HG02885 (cell line): Measurements from ENCODE around the gene SLC25A13.

Experiments
- ATAC-seq: cut with Tn5 transposase; IDR thresholded peaks from one replicate; pipeline ENCODE4 v1.9.1; 2021; ENCODE audit warnings: mild to moderate bottlenecking; ENCODE audit not compliant: unreplicated experiment, poor library complexity

Gene SLC25A13

DNA sequence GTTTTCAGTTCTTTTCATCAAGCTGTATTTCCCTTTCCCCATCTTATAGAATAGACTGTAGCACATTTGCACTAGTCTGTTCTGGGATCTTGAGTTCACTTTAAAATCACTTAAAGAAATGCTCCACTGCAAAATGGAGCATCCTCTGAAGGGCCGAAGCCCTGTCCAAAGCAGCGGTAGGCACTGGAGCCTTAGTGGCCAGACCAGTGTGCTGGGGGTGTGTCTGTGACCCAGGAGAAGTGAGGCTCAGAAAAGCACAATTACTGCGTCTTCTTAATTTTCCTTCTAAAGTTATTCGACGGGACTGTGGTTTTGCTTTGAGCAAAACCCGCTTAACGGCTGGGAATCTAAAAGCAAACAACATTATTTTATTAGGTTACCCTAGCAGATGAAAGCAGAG, 205.7 kb downstream of the SLC25A13 start:
- ATAC-seq = no peak

DNA sequence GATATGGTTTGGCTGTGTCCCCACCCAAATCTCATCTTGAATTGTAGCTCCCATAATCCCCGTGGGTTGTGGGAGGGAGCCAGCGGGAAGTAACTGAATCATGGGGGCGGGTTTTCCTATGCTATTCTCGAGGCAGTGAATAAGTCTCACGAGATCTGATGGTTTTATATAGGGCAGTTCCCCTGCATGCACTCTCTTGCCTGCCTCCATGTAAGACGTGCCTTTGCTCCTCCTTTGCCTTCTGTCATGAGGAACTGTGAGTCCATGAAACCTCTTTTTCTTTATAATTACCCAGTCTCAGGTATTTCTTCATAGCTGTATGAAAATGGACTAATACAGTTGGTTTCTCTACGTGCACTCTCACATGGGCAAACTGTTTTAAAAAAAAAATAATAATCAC, 207.7 kb downstream of the SLC25A13 start:
- ATAC-seq = no peak

DNA sequence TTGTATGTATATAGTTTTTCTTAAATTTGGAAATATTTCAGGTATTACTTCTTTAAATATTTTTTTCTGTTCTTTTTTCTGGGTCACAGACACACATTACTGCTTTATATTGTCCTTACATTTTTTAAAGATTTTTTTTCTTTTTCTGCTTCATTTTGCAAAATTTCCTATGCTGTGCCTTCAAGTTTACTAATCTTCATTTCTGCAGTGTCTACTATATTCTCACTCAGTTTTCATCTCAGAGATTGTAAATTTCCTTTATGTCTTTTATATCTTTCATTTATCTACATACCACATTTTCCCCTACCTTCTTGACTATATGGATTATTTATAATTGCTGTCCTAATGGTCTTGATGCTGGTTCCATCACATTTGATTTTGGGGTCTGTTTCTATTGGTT, 210.5 kb downstream of the SLC25A13 start:
- no peak for ATAC-seq

DNA sequence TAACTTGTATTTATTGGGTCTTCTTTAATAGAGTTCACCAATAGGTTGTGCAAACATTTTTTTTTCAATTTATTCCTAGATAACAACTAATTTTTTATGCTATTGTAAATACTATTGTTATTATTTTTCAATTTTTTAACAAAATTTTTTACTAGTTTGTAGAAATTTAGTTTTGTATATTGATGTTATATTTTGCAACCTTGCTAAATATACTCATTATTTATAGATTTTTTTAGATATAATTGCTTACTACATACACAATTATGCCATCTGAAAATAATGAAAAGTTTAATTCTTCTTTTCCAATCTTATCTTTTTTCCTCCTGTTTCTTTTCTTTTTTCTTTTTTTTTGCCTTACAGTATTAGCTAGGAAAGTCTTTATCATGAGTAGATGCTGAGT, 216.9 kb downstream of the SLC25A13 start:
- no peak for ATAC-seq

DNA sequence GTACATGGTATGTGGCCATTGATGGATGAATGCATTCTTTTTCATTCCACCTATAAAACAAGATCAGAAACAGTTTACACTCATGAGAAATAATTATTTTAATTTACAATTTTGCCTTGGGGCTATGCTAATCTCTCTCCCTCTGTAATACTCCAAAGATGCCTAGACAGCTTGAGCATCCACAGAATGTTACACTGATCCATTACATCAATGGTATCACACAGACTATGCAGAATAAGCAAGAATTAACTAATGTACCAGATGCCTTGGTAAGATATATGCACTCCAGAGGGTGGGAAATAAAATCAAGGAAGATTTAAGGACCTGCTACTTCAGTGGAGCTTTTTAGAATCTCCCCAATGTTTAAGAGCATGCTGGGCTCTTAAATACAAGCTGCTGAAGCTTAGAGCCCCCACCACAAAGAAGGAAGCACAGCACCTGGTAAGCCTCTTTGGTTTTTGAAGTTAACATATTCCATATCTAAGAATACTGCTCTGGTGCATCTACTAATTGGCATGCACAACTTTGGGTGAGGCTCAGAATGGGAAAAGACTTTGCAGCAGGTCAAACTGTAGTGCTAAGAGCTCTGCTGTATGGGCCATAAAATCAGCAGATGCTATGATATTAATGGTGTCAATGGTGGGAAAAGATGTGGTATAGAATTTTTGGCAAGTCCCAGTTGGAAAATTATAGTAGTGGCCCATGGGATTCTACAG, 219.6 kb downstream of the SLC25A13 start:
- ATAC-seq = no peak

DNA sequence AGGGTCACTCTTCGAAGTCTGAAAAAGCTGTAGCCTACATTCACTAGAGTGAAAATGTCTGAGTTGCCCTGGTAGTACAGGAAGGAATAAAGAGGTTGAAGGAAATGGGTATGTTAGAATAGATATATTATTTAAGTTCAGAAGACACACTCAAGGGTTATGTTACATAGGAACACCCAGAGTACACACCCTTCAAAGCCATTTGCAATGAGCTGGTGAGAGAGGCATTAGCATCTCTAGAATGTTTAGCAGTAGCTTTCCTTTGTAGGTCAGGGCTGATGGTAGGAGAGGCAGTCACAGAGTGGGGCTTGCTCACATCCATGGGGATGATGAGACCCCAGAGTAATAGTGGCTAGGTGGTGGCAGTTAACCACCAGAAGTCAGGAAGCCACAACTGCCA, 221.2 kb downstream of the SLC25A13 start:
- ATAC-seq = no peak

DNA sequence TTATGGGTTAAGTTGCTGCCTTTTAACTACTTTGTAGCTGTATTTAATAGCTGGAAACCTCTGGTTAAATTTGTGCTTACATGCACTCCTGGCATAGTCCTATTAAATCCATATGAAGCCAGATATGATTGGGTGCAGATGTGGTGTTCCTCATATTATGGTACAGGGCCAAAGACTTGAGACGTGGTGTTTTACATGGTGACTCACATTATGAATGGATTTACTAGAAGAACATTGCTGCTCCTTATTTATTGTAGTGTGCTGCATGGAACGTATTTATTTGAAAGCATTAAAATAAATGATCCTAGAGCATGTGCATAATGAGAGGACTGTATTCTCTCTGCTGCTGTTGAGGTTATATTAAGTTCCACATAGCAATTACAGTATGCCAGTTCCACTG, 224.1 kb downstream of the SLC25A13 start:
- no peak for ATAC-seq

DNA sequence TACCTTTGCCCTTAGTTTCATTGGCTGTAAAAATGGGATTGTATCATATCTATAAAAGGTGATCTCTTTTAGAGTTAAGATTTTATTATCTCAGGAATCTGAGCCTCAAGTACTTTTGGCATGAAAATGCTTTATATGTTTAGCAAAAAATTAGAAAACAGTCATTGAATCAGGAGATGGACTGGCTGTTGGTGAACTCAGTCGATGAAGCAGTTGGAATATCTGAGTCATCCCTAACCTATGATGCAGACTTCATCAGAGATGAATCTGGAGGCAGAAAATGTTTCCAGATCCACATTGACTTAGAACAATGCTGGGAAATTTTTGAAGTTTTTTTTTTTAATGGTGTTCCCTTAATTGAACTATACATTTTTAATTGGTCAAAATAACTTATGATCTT, 228.5 kb downstream of the SLC25A13 start:
- ATAC-seq = no peak

DNA sequence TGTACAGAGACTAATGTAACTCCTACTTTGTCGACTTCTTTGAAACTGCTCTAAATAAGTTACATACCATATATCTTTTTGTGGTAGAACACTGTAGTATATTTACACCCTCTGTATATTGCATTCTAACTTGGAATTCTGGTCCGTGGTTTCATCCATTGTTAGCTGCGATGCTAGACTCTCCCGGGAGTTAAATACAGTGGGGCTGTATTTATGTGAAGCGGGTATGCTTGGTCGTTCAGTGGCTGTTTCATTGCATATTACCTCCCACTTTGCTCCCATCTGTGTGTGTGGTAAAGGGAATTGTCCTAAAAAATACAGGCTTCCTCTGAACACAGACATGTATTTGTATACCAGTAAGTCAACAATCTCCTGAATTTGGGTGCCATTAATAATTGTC, 231.1 kb downstream of the SLC25A13 start:
- no peak for ATAC-seq

DNA sequence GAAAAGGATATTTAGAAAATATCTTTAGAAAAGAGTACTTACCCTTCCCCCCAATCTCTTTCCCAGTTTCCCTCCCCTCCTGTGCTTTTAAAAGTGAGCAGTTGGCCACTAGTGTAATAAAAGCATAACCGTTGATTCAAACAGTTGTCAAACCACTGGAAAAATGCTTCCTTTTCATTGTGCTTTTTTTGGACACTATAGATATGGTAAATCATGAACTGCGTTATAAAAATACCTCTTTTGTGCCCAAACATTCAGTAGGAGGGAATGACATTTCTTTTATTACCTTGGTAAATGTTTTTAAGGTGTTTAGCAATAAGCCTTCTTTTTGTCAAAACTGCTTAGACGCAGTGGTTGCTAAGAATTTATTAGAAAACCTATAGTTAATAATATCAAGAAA, 232.4 kb downstream of the SLC25A13 start:
- no peak for ATAC-seq

DNA sequence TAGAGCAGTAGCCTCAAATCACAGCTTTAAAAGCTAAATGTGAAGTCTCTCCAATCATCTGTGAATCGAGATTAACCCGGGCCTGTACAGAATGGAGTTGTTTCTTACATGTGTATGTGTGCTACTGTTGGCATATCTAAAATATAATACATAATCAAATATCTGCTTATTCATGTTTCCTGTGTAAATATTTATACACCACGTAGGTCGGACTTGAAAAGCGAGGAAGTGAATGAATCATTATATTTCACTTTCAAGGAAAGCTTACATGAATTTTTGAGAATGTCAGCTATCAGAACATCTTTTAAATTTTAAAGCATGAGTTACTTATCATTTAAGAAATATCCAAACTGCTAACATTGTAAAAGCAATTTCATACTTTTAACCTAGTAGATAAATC, 233.3 kb downstream of the SLC25A13 start:
- no peak for ATAC-seq

DNA sequence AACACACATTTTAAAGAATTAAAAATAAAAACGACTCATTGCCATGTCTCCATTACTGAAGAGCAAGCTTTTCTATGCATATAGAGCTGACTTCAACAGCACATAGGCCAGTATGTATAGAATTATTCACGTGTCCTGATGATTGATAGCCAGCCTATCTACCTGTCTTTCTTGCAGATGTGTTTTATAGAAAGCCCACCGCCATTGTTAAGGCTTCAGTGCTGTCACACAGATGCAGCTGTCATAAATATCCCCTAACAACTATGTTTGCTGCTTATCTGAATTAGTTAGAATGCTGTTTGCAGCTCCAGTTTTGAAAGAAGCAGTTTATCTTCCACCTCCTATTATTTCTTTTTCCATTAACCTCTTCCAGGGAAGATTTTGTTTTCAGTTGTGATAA, 235.9 kb downstream of the SLC25A13 start:
- ATAC-seq = no peak

DNA sequence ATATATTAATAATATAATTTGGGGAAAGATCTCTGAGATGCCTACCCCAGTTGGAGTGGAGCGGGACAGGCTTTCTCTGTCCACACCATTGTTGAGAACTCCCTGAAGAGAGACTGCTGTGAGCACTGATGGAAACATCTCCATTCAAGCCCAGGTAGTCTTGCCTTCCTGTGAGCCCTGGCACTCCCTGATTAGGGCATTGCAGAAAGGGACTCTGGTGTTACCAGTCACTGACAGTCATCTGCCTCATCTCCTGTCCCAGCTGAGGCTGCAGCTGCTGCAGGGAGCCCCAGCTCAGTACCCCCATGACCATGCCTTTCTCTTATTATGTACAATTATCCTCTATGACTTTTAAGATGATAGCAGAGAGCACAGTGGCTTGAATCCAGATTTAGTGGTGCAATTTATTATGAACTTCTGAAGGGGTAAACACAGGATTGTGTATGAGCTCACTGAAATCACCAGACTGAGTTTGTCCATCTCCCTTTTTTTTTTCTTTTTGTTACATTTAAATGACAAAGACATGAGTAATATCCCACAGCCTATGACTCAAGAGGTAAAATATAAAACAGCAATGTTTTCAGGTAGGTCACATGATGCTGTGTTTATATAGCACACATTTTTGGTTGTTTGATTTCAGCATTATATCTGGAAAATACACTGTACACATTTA, 236.9 kb downstream of the SLC25A13 start:
- no peak for ATAC-seq

DNA sequence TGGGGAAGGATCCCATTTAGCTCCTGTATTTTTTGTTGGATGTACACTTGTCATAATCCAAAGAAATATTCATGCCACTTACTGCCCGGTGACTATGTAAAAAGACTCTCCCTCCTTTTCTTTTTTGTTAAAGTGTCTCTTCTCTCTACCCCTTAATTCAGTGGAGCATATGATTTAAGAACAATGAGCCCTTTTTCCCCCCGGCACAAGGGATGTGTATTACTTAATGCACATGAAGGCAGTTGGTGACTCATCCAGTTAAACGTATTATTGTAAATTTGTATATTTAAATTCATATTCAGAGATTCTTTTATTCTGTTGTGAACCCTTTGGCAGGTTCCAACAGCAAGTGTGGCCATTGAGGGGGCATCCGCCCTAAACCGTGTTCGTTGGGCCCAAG, 241.9 kb downstream of the SLC25A13 start:
- no peak for ATAC-seq

DNA sequence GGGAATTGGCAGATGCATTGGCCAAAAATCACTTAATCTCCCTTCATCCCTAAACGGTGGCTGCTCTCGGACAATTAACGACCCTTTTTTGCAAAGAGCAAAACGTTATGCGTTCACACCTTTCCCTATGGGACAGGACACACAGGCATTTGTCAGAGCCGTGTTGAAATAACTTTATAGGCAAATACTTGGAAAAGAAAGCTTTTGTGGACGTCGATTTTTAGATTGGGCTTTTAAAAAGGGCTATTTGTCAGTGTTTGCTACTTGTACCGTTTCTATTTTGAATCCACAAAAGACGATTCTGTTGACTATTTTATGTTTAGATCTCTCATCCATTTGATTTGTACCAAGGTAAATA, 245.6 kb downstream of the SLC25A13 start:
- no peak for ATAC-seq

DNA sequence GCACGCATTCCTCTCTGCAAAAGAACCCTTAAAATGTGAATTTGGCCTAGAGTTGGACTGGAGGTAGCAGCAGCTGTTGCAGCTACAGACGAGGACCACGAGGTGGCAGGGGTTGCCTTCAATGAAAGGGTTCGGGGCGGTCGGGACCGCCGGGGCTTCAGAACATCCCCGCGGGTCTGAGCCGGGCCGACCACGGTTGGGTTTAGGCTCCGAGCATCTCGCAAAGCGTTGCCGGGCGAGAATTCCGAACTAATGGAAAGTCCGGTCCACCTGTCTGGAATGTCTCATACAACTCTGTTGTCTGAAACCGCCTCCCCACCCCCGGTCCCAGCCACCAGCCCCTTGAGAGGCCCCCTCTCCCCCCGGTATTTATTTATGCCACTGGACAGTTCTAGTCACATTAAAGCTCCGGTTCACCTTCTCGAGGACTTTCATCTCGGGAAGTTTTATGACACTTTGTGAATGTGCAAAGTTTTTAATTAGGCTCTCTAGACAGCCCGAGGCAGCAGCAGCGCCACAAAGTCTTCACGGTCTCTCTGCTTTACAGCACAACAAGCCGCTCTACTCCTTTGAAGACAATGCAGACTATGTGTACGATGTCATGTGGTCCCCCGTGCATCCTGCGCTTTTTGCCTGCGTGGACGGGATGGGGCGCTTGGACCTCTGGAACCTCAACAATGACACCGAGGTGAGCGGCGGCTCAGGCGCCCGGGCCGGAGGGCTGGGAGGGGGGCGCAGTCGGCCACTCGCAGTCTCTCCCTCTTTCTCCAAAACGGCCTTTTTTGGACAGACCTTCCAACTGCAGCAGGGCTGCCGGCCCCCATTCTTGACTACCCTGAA, 246.2 kb downstream of the SLC25A13 start:
- ATAC-seq = peak; percentile 97

DNA sequence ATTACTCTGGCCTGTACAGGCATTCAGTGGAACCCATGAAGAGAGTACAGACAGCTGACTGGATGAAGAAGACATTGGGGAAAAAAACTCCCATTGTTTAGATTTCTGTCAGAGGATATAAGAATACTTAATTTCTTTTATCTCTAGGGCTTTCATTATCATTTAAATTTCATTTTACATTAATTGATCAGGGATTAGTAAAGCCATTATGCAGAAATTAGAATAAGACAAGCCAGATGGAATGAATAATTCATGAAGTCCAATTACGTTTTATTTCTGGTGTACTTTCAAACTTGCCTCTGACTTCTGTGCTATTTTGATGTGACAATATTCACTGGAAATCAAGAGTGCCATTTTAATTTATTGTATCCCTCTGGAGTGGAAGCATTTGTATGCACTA, 247.0 kb downstream of the SLC25A13 start:
- no peak for ATAC-seq
